BLaER1 treated with 17β-estradiol and CSF1 and Interleukin-3, amounts not matched to agents 10 nM and 100 nM (cell line): ENCODE results near the gene MAP1B.
A peak's percentile ranks its signal among the peaks of the same experiment; 100 is the strongest.

Source experiments
- H3K27ac ChIP-seq, 11 experiments: shearing (Covaris generic); formaldehyde crosslinking; 2 replicates each; pipeline ENCODE4 v1.8.1; 2022
- H3K27me3 ChIP-seq, 11 experiments: shearing (Covaris generic); formaldehyde crosslinking; 2 replicates each; pipeline ENCODE4 v1.8.1; 2022
- H3K36me3 ChIP-seq, 11 experiments: shearing (Covaris generic); formaldehyde crosslinking; 2 replicates each; pipeline ENCODE4 v1.8.1; 2022
- H3K4me1 ChIP-seq, 10 experiments: shearing (Covaris generic); formaldehyde crosslinking; 2 replicates each; pipeline ENCODE4 v1.8.1; 2022
- H3K4me2 ChIP-seq, 11 experiments: shearing (Covaris generic); formaldehyde crosslinking; 2 replicates each; pipeline ENCODE4 v1.8.1; 2022
- H3K4me3 ChIP-seq, 10 experiments: shearing (Covaris generic); formaldehyde crosslinking; 2 replicates each; pipeline ENCODE4 v1.8.1; 2022
- H3K9ac ChIP-seq, 11 experiments: shearing (Covaris generic); formaldehyde crosslinking; 2 replicates each; pipeline ENCODE4 v1.8.1; 2022
- H3K9me3 ChIP-seq, 11 experiments: shearing (Covaris generic); formaldehyde crosslinking; replicated peaks in 1 of 11; 2 replicates each; pipeline ENCODE4 v1.8.1; 2022
- H4K20me1 ChIP-seq, 11 experiments: shearing (Covaris generic); formaldehyde crosslinking; 2 replicates each; pipeline ENCODE4 v1.8.1; 2022
- Cebpa-rat ChIP-seq, 11 experiments: shearing (Covaris generic); IDR thresholded peaks; 2 replicates each; pipeline ENCODE4 v1.8.1; 2022

The MAP1B gene

GRCh38 chr5:72134226-72134899 lies 27.1 kb downstream of the MAP1B start:
- Histone ChIP-seq H3K27me3 (no peaks in the 10 kb centered on the region), H3K27ac (no peak overlapping the region), H3K36me3 (peaks cover 0 to 8% (median 0%) of the 10 kb centered on the region in 11 experiments; a peak in 1 of 22 replicates), H3K4me1 (peaks cover 0 to 25% (median 3%) of the 10 kb centered on the region in 10 experiments; a peak in 7 of 20 replicates), H3K9ac (no peak overlapping the region), H3K9me3 (no peaks in the 10 kb centered on the region), H3K4me2 (peak overlapping the region in 1 of 11 experiments; percentile 12; a peak in 1 of 22 replicates), H3K4me3 (no peak overlapping the region), H4K20me1 (peaks cover 0 to 31% (median 0%) of the 10 kb centered on the region in 11 experiments; a peak in 2 of 22 replicates)
- TF ChIP-seq Cebpa-rat (IDR thresholded peaks at IDR 0.05): no peak

- H3K36me3 ChIP-seq: peaks cover 0 to 19% (median 0%) of the 10 kb centered on the region in 11 experiments; a peak in 3 of 22 replicates
- H3K4me1 ChIP-seq: peaks cover 0 to 21% (median 3%) of the 10 kb centered on the region in 10 experiments; a peak in 7 of 20 replicates
- TF ChIP-seq Cebpa-rat (IDR thresholded peaks at IDR 0.05): no peak
- no peak overlapping the region for H3K4me3 ChIP-seq
- no peak overlapping the region for H3K9ac ChIP-seq
- peaks cover 0 to 26% (median 0%) of the 10 kb centered on the region in 11 experiments; a peak in 3 of 22 replicates for H4K20me1 ChIP-seq
- no peak overlapping the region for H3K27ac ChIP-seq
- no peaks in the 10 kb centered on the region for H3K9me3 ChIP-seq
- no peaks in the 10 kb centered on the region for H3K27me3 ChIP-seq
- no peak overlapping the region for H3K4me2 ChIP-seq
Measured at GRCh38 chr5:72137826-72138409, 30.6 kb downstream of the MAP1B start.

GRCh38 chr5:72138943-72139521 lies 31.8 kb downstream of the MAP1B start:
- H3K4me1 ChIP-seq: peaks cover 0 to 10% (median 0%) of the 10 kb centered on the region in 10 experiments; a peak in 4 of 20 replicates
- no peaks in the 10 kb centered on the region for H3K9me3 ChIP-seq
- peaks cover 0 to 19% (median 0%) of the 10 kb centered on the region in 11 experiments; a peak in 3 of 22 replicates for H3K36me3 ChIP-seq
- no peaks in the 10 kb centered on the region for H3K27me3 ChIP-seq
- H3K27ac ChIP-seq: no peak overlapping the region
- no peak for TF ChIP-seq Cebpa-rat (IDR thresholded peaks at IDR 0.05)
- no peak overlapping the region for H3K4me3 ChIP-seq
- H3K9ac ChIP-seq: no peak overlapping the region
- H3K4me2 ChIP-seq: peak overlapping the region in 1 of 11 experiments; percentile 26; a peak in 1 of 22 replicates
- H4K20me1 ChIP-seq: peaks cover 0 to 17% (median 0%) of the 10 kb centered on the region in 11 experiments; a peak in 2 of 22 replicates

GRCh38 chr5:72140711-72141110 lies 33.4 kb downstream of the MAP1B start:
- Histone ChIP-seq H3K36me3 (peaks cover 0 to 19% (median 3%) of the 10 kb centered on the region in 11 experiments; a peak in 3 of 22 replicates), H4K20me1 (peaks cover 0 to 17% (median 0%) of the 10 kb centered on the region in 11 experiments; a peak in 3 of 22 replicates), H3K9ac (no peak overlapping the region), H3K27ac (no peak overlapping the region), H3K27me3 (no peaks in the 10 kb centered on the region), H3K4me3 (no peak overlapping the region), H3K4me2 (no peak overlapping the region), H3K9me3 (no peaks in the 10 kb centered on the region), H3K4me1 (peaks cover 0 to 7% (median 0%) of the 10 kb centered on the region in 10 experiments; a peak in 2 of 20 replicates)
- no peak for TF ChIP-seq Cebpa-rat (IDR thresholded peaks at IDR 0.05)

- no peak overlapping the region for H3K9ac ChIP-seq
- no peak overlapping the region for H3K27ac ChIP-seq
- H3K9me3 ChIP-seq: no peaks in the 10 kb centered on the region
- no peaks in the 10 kb centered on the region for H3K27me3 ChIP-seq
- H4K20me1 ChIP-seq: peaks cover 0 to 12% (median 0%) of the 10 kb centered on the region in 11 experiments; a peak in 3 of 22 replicates
- no peak overlapping the region for H3K4me3 ChIP-seq
- no peak for TF ChIP-seq Cebpa-rat (IDR thresholded peaks at IDR 0.05)
- peaks cover 0 to 7% (median 0%) of the 10 kb centered on the region in 10 experiments; a peak in 2 of 20 replicates for H3K4me1 ChIP-seq
- peaks cover 0 to 19% (median 3%) of the 10 kb centered on the region in 11 experiments; a peak in 3 of 22 replicates for H3K36me3 ChIP-seq
- H3K4me2 ChIP-seq: no peak overlapping the region
Measured at GRCh38 chr5:72141440-72142355, 34.4 kb downstream of the MAP1B start.

- Histone ChIP-seq H4K20me1 (peaks cover 0 to 12% (median 0%) of the 10 kb centered on the region in 11 experiments; a peak in 4 of 22 replicates), H3K4me2 (no peak overlapping the region), H3K9ac (no peak overlapping the region), H3K36me3 (peaks cover 0 to 26% (median 8%) of the 10 kb centered on the region in 11 experiments; a peak in 7 of 22 replicates), H3K9me3 (no peaks in the 10 kb centered on the region), H3K27ac (no peak overlapping the region), H3K27me3 (no peaks in the 10 kb centered on the region), H3K4me3 (no peak overlapping the region), H3K4me1 (no peaks in the 10 kb centered on the region)
- TF ChIP-seq Cebpa-rat (IDR thresholded peaks at IDR 0.05): no peak
Measured at GRCh38 chr5:72144762-72145161, 37.5 kb downstream of the MAP1B start.

GRCh38 chr5:72145348-72145747 lies 38.1 kb downstream of the MAP1B start:
- Histone ChIP-seq H3K4me2 (no peak overlapping the region), H3K27me3 (no peaks in the 10 kb centered on the region), H3K4me3 (no peak overlapping the region), H4K20me1 (peaks cover 0 to 12% (median 0%) of the 10 kb centered on the region in 11 experiments; a peak in 4 of 22 replicates), H3K27ac (no peak overlapping the region), H3K9ac (no peak overlapping the region), H3K4me1 (no peaks in the 10 kb centered on the region), H3K36me3 (peaks cover 0 to 21% (median 8%) of the 10 kb centered on the region in 11 experiments; a peak in 6 of 22 replicates), H3K9me3 (no peaks in the 10 kb centered on the region)
- TF ChIP-seq Cebpa-rat (IDR thresholded peaks at IDR 0.05): peak in 1 of 11 experiments; percentile 15; a peak in 1 of 22 replicates

GRCh38 chr5:72146056-72146455 lies 38.8 kb downstream of the MAP1B start:
- no peaks in the 10 kb centered on the region for H3K4me1 ChIP-seq
- H3K27ac ChIP-seq: no peak overlapping the region
- no peak overlapping the region for H3K4me2 ChIP-seq
- H3K36me3 ChIP-seq: peaks cover 0 to 21% (median 9%) of the 10 kb centered on the region in 11 experiments; a peak in 6 of 22 replicates
- H4K20me1 ChIP-seq: peaks cover 0 to 12% (median 0%) of the 10 kb centered on the region in 11 experiments; a peak in 4 of 22 replicates
- no peak overlapping the region for H3K9ac ChIP-seq
- no peaks in the 10 kb centered on the region for H3K27me3 ChIP-seq
- H3K4me3 ChIP-seq: no peak overlapping the region
- no peak for TF ChIP-seq Cebpa-rat (IDR thresholded peaks at IDR 0.05)
- H3K9me3 ChIP-seq: no peaks in the 10 kb centered on the region
